Lower leg skin (tissue), 4 donors: ENCODE measurements around the gene RARRES2. TPM values are rescaled to one million over a fixed set of nuclear protein-coding genes. Genes with fewer than 3 reads are reported as not detected.

ENCODE experiments used
- DNase-seq, 2 donors: peaks; one replicate each; pipeline ENCODE4 v3.0.0-alpha.2; 2019; ENCODE audit warnings: low spot score in 2 of 2
- H3K4me3 ChIP-seq: fragments of 200-600 bp; sonication (generic); 2 replicates; pipeline ENCODE4 v1.5.1; 2017; ENCODE audit warnings: mild to moderate bottlenecking, low read depth; ENCODE audit not compliant: poor library complexity, severe bottlenecking
- POLR2A ChIP-seq, 2 donors: fragments of 450-650 bp; IDR thresholded peaks; one replicate each; pipeline ENCODE4 v1.6.1; 2016 to 2017; ENCODE audit warnings: antibody characterized with exemption in 2 of 2, mild to moderate bottlenecking in 1 of 2, moderate library complexity in 1 of 2
- WGBS, 2 donors: methylation state at CpG; one replicate each; pipeline ENCODE4 v1.1.5; 2018; 5-methylcytosine and 5-hydroxymethylcytosine counted together
- intact Hi-C: fragments of 100-400 bp; cut with DNase I; formaldehyde crosslinking; loops from one replicate; pipeline ENCODE4 v1.15.0; 2023; ENCODE audit warnings: low total_unique reads
- total RNA-seq, 4 donors: library from RNA; depleted of rRNA; stranded (reverse); fragments of >200 nt; gene quantifications; one replicate each; pipeline ENCODE4 v1.1.0, GENCODE V29; 2016
- TF ChIP-seq, protein P1 (sequence below), 3 donors: fragments of 450-650 bp; IDR thresholded peaks; one replicate each; pipeline ENCODE4 v1.5.1; 2016; ENCODE audit warnings: antibody characterized with exemption in 3 of 3, mild to moderate bottlenecking in 3 of 3, moderate library complexity in 2 of 3

RARRES2 gene
- total RNA-seq, 4 donors from 2014 or later: 9.8 to 30.0 (median 16.8) TPM

DNA sequence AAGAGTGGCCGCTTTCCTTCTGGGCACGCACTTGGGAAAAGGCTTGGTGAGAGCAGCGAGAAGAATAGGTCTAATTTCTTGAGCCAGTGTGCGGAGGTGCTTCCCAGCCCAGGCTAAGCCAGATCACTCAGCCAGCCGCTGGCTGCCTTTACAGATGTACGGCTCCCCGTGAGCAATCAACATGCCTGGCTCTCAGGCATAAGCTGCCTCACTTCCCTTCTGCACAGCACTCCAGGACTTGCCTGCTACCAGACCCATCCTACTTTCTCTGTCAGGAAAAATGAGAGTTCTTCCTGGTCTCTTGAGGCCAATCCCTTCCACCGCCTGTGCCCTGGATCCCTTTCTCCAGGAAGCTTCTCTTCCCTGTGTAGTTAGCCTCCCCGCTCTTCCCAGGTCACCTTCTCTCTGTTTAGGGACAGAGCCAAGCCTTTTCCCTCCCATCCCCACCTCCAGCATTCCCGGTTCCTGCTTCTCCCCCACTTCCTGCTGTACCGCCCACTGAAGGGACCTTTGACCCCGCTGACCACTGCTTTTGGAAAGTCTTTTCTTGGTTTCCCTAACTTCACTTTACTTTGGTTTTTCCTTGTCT lies 17.0 kb downstream of the RARRES2 start:
- DNase-seq: peak in 1 of 2 donors; percentile 83
- intact Hi-C loops: no loop called here
- H3K4me3 ChIP-seq: no peak overlapping the region
- TF ChIP-seq POLR2A (IDR thresholded peaks at IDR 0.05): no peak
- TF ChIP-seq, protein P1, sequence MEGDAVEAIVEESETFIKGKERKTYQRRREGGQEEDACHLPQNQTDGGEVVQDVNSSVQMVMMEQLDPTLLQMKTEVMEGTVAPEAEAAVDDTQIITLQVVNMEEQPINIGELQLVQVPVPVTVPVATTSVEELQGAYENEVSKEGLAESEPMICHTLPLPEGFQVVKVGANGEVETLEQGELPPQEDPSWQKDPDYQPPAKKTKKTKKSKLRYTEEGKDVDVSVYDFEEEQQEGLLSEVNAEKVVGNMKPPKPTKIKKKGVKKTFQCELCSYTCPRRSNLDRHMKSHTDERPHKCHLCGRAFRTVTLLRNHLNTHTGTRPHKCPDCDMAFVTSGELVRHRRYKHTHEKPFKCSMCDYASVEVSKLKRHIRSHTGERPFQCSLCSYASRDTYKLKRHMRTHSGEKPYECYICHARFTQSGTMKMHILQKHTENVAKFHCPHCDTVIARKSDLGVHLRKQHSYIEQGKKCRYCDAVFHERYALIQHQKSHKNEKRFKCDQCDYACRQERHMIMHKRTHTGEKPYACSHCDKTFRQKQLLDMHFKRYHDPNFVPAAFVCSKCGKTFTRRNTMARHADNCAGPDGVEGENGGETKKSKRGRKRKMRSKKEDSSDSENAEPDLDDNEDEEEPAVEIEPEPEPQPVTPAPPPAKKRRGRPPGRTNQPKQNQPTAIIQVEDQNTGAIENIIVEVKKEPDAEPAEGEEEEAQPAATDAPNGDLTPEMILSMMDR (IDR thresholded peaks at IDR 0.05): no peak
- WGBS, 2 donors: 60 to 65% methylated on average over 12 of the region's 12 CpGs

DNA sequence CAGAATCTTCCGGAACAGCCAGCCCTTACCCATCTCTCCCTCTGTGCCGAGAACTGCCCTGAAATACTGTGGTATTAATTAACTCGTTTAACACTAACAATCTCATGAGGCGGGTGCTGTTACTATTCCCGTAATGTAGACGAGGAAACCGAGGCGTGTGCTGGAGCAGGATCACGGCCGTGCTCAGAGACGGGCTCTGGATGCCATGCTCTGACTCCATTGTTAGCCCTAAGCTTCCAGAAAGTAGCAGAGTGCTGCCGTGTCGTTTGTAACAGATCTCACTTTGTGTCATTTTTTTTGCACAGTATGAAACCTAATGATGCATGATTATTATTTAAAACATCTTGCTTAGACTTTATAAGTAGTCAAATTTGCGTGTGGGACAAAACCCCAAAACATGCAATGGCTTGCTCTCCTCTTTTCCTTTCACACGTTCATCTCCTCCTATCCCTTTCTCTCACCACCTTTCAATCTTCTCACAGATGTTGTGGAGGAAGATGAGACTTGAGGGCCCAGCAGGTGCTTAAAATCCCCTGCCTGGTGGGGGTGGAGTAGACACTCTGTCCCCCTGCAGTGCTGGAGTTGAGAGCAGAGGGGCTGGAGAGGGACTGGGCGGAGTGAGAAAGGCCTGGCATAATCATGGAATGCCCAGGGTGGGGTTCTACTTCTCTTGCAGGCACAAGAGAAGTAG lies 17.6 kb downstream of the RARRES2 start:
- WGBS, 2 donors: 11 to 19% methylated on average over 16 of the region's 16 CpGs
- TF ChIP-seq, protein P1 (IDR thresholded peaks at IDR 0.05): no peak
- no peak for TF ChIP-seq POLR2A (IDR thresholded peaks at IDR 0.05)
- peak in 1 of 2 donors; percentile 79 for DNase-seq
- intact Hi-C loops: no loop called here
- peak overlapping the region; percentile 56 for H3K4me3 ChIP-seq

DNA sequence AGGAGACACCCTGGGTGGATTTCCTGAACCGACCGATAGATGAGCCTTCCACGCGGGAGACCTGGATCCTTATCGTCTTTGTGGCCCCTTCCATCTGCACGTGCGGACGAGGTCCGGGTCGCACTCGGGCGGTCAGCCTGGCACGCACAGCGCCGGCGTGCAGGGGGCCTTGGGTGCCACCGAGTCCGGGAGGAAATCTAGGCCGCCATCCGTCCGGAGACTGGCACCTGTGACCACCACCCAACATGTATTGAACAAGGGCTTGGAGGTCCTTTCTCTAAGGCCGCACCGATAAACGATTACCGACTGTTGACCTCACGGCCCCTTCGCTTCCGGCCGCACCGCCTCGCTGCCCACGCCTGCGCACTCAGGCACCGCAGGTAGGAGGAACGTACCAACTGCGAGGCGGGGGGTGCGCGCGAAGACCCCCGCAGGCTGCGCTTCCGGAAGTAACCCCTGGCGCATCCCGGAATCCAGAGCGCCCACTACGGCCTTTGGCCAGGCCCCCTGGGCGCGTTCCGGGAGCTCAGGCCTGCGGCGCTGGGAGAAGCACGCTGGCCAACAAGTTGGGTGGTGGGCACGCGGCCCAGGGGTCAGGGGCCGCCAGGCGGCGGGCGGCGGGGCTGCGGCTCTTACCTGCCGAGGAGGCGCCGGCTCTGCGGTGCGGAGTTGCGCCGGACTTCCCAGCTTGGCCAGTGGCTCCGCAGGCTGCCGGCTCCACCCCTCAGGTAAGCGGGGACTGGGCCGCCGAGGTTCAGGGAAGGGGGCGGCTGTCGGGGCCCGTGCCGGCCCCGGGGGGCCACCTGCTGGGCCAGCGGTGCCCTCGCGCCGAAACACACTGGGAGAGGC lies 18.4 kb downstream of the RARRES2 start, which contains the start of the genes ACTR3C and LRRC61:
Gene ACTR3C, minus strand, starts transcription at position 713 of the 849 bp plus-strand sequence. CDS start 28,249 bp downstream, outside the sequence.
Gene LRRC61, plus strand, starts transcription at position 523 of the 849 bp plus-strand sequence. CDS start 13,507 bp downstream, outside the sequence.
- DNase-seq: peak in 1 of 2 donors; percentile 86
- WGBS, 2 donors: 6 to 10% methylated on average over 56 to 71 of the region's 82 CpGs

DNA sequence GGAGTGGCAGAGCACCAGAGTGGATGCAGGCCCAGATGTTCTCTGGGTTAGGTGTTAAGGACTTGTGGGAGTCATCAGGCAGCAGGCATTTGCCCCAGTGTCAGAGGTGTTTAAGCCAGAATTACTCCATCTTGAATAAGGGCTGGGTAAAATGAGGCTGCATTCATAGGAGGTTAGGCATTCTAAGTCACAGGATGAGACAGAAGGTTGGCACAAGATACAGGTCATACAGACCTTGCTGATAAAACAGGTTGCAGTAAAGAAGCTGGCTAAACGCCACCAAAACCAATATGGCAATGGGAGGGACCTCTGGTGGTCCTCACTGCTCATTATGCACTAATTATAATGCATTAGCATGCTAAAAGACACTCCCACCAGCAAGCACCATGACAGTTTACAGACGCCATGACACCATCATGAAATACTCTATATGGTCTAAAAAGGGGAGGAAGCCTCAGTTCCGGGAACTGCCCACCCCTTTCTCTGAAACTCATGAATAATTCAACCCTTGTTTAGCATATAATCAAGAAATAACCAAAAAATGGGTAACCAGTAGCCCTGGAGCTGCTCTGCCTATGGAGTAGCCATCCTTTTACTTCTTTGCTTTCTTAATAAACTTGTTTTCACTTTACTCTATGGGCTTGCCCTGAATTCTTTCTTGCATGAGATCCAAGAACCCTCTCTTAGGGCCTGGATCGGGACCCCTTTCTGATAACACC lies 19.2 kb downstream of the RARRES2 start:
- peak in 1 of 2 donors; percentile 23 for DNase-seq
- TF ChIP-seq POLR2A (IDR thresholded peaks at IDR 0.05): no peak
- TF ChIP-seq, protein P1 (IDR thresholded peaks at IDR 0.05): no peak
- WGBS, 2 donors: 48 to 64% methylated on average over 4 of the region's 4 CpGs
- intact Hi-C loops: no loop called here
- peak overlapping the region; percentile 56 for H3K4me3 ChIP-seq

More for the DNA sequence above, 18.4 kb downstream of the RARRES2 start, which contains the start of the genes ACTR3C and LRRC61:
- peak within 1 kb of the TSS; percentile 56 for H3K4me3 ChIP-seq
- TF ChIP-seq POLR2A (IDR thresholded peaks at IDR 0.05): no peak
- TF ChIP-seq, protein P1 (IDR thresholded peaks at IDR 0.05): no peak
- intact Hi-C loops: no loop called here

DNA sequence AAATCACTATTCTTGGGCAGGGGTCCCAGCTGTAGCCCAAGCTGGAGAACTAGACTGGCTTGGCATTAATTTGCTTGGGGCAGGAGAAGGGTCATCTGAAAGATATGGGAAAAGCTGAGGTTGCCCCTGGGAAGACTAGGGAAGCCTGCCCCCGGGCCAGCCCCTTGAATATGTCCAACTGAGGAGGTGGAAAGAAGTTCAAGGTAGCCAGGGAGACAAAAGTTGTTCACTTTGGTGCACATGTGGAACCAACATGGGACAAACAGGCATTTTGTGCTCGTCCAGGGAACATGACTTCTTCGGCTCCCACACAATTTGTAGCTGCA lies 19.7 kb downstream of the RARRES2 start:
- DNase-seq: peak in 1 of 2 donors; percentile 62
- 83 to 85% methylated on average over 3 of the region's 3 CpGs for WGBS, 2 donors
- TF ChIP-seq, protein P1 (IDR thresholded peaks at IDR 0.05): no peak
- no peak for TF ChIP-seq POLR2A (IDR thresholded peaks at IDR 0.05)
- intact Hi-C loops: no loop called here
- H3K4me3 ChIP-seq: no peak overlapping the region
